Fibroblast of skin of right quadriceps (primary cell): ENCODE measurements around the gene REPIN1.
A peak's percentile ranks its signal among the peaks of the same experiment; 100 is the strongest.

Experiments used
- DNase-seq: peaks from one replicate; pipeline ENCODE4 v3.0.0-alpha.2; 2013

Gene REPIN1

GRCh38 chr7:150397346-150398107 is 28.9 kb downstream of the REPIN1 start:
- no peak for DNase-seq

- DNase-seq = no peak
Observed at GRCh38 chr7:150398108-150398964, 29.7 kb downstream of the REPIN1 start.

GRCh38 chr7:150398965-150399320 is 30.3 kb downstream of the REPIN1 start:
- DNase-seq = no peak

- no peak for DNase-seq
Observed at GRCh38 chr7:150399421-150400007, 30.9 kb downstream of the REPIN1 start.

- no peak for DNase-seq
Observed at GRCh38 chr7:150400008-150400787, 31.6 kb downstream of the REPIN1 start.

GRCh38 chr7:150400788-150401423 is 32.3 kb downstream of the REPIN1 start:
- no peak for DNase-seq

GRCh38 chr7:150401424-150401790 is 32.8 kb downstream of the REPIN1 start:
- DNase-seq = no peak

GRCh38 chr7:150401861-150402631 is 33.4 kb downstream of the REPIN1 start:
- DNase-seq = peak; percentile 29

GRCh38 chr7:150402671-150403321 is 34.2 kb downstream of the REPIN1 start:
- no peak for DNase-seq

- DNase-seq = no peak
Observed at GRCh38 chr7:150403376-150404171, 35.0 kb downstream of the REPIN1 start.

GRCh38 chr7:150404172-150404804 is 35.7 kb downstream of the REPIN1 start:
- no peak for DNase-seq

GRCh38 chr7:150404805-150405583 is 36.4 kb downstream of the REPIN1 start:
- DNase-seq = peak; percentile 90

GRCh38 chr7:150405584-150406311 is 37.1 kb downstream of the REPIN1 start:
- DNase-seq = no peak

- DNase-seq = no peak
Observed at GRCh38 chr7:150406312-150406566, 37.6 kb downstream of the REPIN1 start.

GRCh38 chr7:150406567-150407421 is 38.2 kb downstream of the REPIN1 start:
- no peak for DNase-seq

GRCh38 chr7:150407588-150408392 is 39.2 kb downstream of the REPIN1 start:
- no peak for DNase-seq
